Activated naive CD4-positive, alpha-beta T cell treated with anti-CD3 and anti-CD28 coated beads for 36 hours (primary cell): ENCODE measurements around the gene GPR157. TPM values are rescaled to one million over a fixed set of nuclear protein-coding genes. Genes with fewer than 3 reads are reported as not detected.
A peak's percentile ranks its signal among the peaks of the same experiment; 100 is the strongest.
"Not testable (repeated sequence)": the region's sequence is repeated elsewhere in the genome, so short reads cannot be mapped to it uniquely, and the experiment has no call there.

ENCODE experiments used
- CTCF ChIA-PET: fragments of 350-600 bp; sonication (Branson Sonifier 250); formaldehyde crosslinking; loops from one replicate; lab custom pipeline; 2021; ENCODE audit warnings: antibody characterized with exemption; lab: Charles Lee
- DNase-seq: peaks from one replicate; pipeline ENCODE4 v3.0.0-alpha.2; 2020
- H3K27ac Mint-ChIP-seq: one replicate; pipeline ENCODE4 v1.8.0; 2021; ENCODE audit warnings: mild to moderate bottlenecking, mixed read lengths
- H3K27me3 Mint-ChIP-seq: one replicate; pipeline ENCODE4 v1.8.0; 2021; ENCODE audit warnings: low read depth, mixed read lengths
- H3K36me3 Mint-ChIP-seq: one replicate; pipeline ENCODE4 v1.8.0; 2021; ENCODE audit warnings: low read depth, mixed read lengths
- H3K4me1 Mint-ChIP-seq: one replicate; pipeline ENCODE4 v1.8.0; 2021; ENCODE audit warnings: low read depth, mixed read lengths
- H3K4me3 Mint-ChIP-seq: one replicate; pipeline ENCODE4 v1.8.0; 2021; ENCODE audit warnings: mild to moderate bottlenecking, moderate library complexity, mixed read lengths
- H3K9me3 Mint-ChIP-seq: one replicate; pipeline ENCODE4 v1.8.0; 2021; ENCODE audit warnings: mixed read lengths
- intact Hi-C: fragments of 100-400 bp; cut with micrococcal nuclease; formaldehyde crosslinking; loops from one replicate; pipeline ENCODE4 v1.15.1; 2023
- total RNA-seq, 2 experiments: library from RNA; stranded (reverse); gene quantifications; one replicate each; pipeline ENCODE4 v1.2.3, GENCODE V29; 2021

GPR157 gene
- total RNA-seq, 2 experiments from 2014 or later = 0.94 to 2.3 TPM

- intact Hi-C loops, H3K9me3 Mint-ChIP-seq, H3K36me3 Mint-ChIP-seq, H3K4me3 Mint-ChIP-seq, H3K27me3 Mint-ChIP-seq, DNase-seq, CTCF ChIA-PET, H3K27ac Mint-ChIP-seq, H3K4me1 Mint-ChIP-seq: not testable (repeated sequence)
Observed at GRCh38 chr1:9144494-9144893, 15.6 kb upstream of the GPR157 start.

GRCh38 chr1:9143250-9143649, 14.3 kb upstream of the GPR157 start:
- Mint-ChIP-seq H3K36me3 (no peaks in the 10 kb centered on the region), H3K4me1 (no peaks in the 10 kb centered on the region), H3K27ac (no peak overlapping the region), H3K27me3 (no peaks in the 10 kb centered on the region), H3K9me3 (no peaks in the 10 kb centered on the region), H3K4me3 (no peak overlapping the region)
- DNase-seq = no peak
- intact Hi-C loops = no loop called here
- CTCF ChIA-PET = interaction anchor here (2.4 to 2.8 kb wide), 2 partner anchors 22 to 32 kb away, joined by 9 to 12 read pairs; no protein-coding TSS in a partner anchor

- DNase-seq = no peak
- no peak overlapping the region for H3K4me3 Mint-ChIP-seq
- intact Hi-C loops = no loop called here
- H3K27ac Mint-ChIP-seq = no peak overlapping the region
- H3K27me3 Mint-ChIP-seq = no peaks in the 10 kb centered on the region
- H3K4me1 Mint-ChIP-seq = no peaks in the 10 kb centered on the region
- no peaks in the 10 kb centered on the region for H3K36me3 Mint-ChIP-seq
- H3K9me3 Mint-ChIP-seq = no peaks in the 10 kb centered on the region
- CTCF ChIA-PET = interaction anchor here (0.6 kb wide), 1 partner anchor 24 kb away, joined by 3 read pairs; no protein-coding TSS in a partner anchor
Observed at GRCh38 chr1:9139930-9140329, 11.0 kb upstream of the GPR157 start.

GRCh38 chr1:9136932-9137331, 8.0 kb upstream of the GPR157 start:
- intact Hi-C loops = no loop called here
- CTCF ChIA-PET = no interaction called here
- H3K27me3 Mint-ChIP-seq = no peaks in the 10 kb centered on the region
- DNase-seq = no peak
- no peak overlapping the region for H3K27ac Mint-ChIP-seq
- peaks cover 2% of the 10 kb centered on the region for H3K4me1 Mint-ChIP-seq
- no peak overlapping the region for H3K4me3 Mint-ChIP-seq
- H3K36me3 Mint-ChIP-seq = no peaks in the 10 kb centered on the region
- H3K9me3 Mint-ChIP-seq = no peaks in the 10 kb centered on the region

- CTCF ChIA-PET = interaction anchor here (1.2 kb wide), 1 partner anchor 25 kb away, joined by 5 read pairs; no protein-coding TSS in a partner anchor
- no peak for DNase-seq
- Mint-ChIP-seq H3K27ac (no peak overlapping the region), H3K36me3 (no peaks in the 10 kb centered on the region), H3K4me3 (no peak overlapping the region), H3K27me3 (no peaks in the 10 kb centered on the region), H3K4me1 (peaks cover 11% of the 10 kb centered on the region), H3K9me3 (no peaks in the 10 kb centered on the region)
- intact Hi-C loops = no loop called here
Observed at GRCh38 chr1:9135073-9135836, 6.4 kb upstream of the GPR157 start.

- no peaks in the 10 kb centered on the region for H3K9me3 Mint-ChIP-seq
- no peak overlapping the region for H3K4me3 Mint-ChIP-seq
- intact Hi-C loops = no loop called here
- H3K4me1 Mint-ChIP-seq = peaks cover 18% of the 10 kb centered on the region
- no peak for DNase-seq
- no peak overlapping the region for H3K27ac Mint-ChIP-seq
- CTCF ChIA-PET = interaction anchor here (0.5 to 0.6 kb wide), 2 partner anchors 722 to 1806 kb away, joined by 3 read pairs; no protein-coding TSS in a partner anchor
- no peaks in the 10 kb centered on the region for H3K27me3 Mint-ChIP-seq
- no peaks in the 10 kb centered on the region for H3K36me3 Mint-ChIP-seq
Observed at GRCh38 chr1:9133870-9134585, 5.1 kb upstream of the GPR157 start.

- CTCF ChIA-PET = interaction anchor here (0.6 to 1.8 kb wide), 4 partner anchors 13 to 126 kb away, joined by 3 to 9 read pairs (median 4); no protein-coding TSS in a partner anchor
- Mint-ChIP-seq H3K36me3 (no peaks in the 10 kb centered on the region), H3K9me3 (no peaks in the 10 kb centered on the region), H3K4me3 (peak overlapping the region; percentile 67), H3K27me3 (no peaks in the 10 kb centered on the region), H3K4me1 (peaks cover 34% of the 10 kb centered on the region), H3K27ac (no peak overlapping the region)
- intact Hi-C loops = loop anchor here (1.0 to 10.0 kb wide), 3 partner anchors 53 to 315 kb away; partner anchors contain the start of genes ENO1 and RERE
- peak; percentile 80 for DNase-seq
Observed at GRCh38 chr1:9129266-9130041, 552 bp upstream of the GPR157 start.

- peaks cover 34% of the 10 kb centered on the region for H3K4me1 Mint-ChIP-seq
- no peaks in the 10 kb centered on the region for H3K27me3 Mint-ChIP-seq
- H3K36me3 Mint-ChIP-seq = no peaks in the 10 kb centered on the region
- no peak overlapping the region for H3K27ac Mint-ChIP-seq
- CTCF ChIA-PET = no interaction called here
- no peak for DNase-seq
- intact Hi-C loops = loop anchor here (5.0 to 10.0 kb wide), 2 partner anchors 54 to 313 kb away; partner anchors contain the start of gene RERE
- peak overlapping the region; percentile 91 for H3K4me3 Mint-ChIP-seq
- no peaks in the 10 kb centered on the region for H3K9me3 Mint-ChIP-seq
Observed at GRCh38 chr1:9128166-9128519, 759 bp downstream of the GPR157 start.

GRCh38 chr1:9127395-9128165, 1.3 kb downstream of the GPR157 start:
- CTCF ChIA-PET = interaction anchor here (1.2 kb wide), 1 partner anchor 14 kb away, joined by 5 read pairs; no protein-coding TSS in a partner anchor
- H3K27me3 Mint-ChIP-seq = no peaks in the 10 kb centered on the region
- H3K36me3 Mint-ChIP-seq = no peaks in the 10 kb centered on the region
- peaks cover 38% of the 10 kb centered on the region for H3K4me1 Mint-ChIP-seq
- H3K27ac Mint-ChIP-seq = no peak overlapping the region
- DNase-seq = no peak
- no peaks in the 10 kb centered on the region for H3K9me3 Mint-ChIP-seq
- H3K4me3 Mint-ChIP-seq = peak overlapping the region; percentile 91
- intact Hi-C loops = loop anchor here (5.0 to 10.0 kb wide), 2 partner anchors 55 to 313 kb away; partner anchors contain the start of gene RERE

- Mint-ChIP-seq H3K27ac (no peak overlapping the region), H3K27me3 (peaks cover 4% of the 10 kb centered on the region), H3K9me3 (no peaks in the 10 kb centered on the region), H3K4me1 (peaks cover 43% of the 10 kb centered on the region), H3K4me3 (no peak overlapping the region), H3K36me3 (no peaks in the 10 kb centered on the region)
- CTCF ChIA-PET = interaction anchor here (0.6 to 1.3 kb wide), 3 partner anchors 16 to 122 kb away, joined by 3 to 5 read pairs (median 4); no protein-coding TSS in a partner anchor
- intact Hi-C loops = loop anchor here (5.0 to 10.0 kb wide), 2 partner anchors 56 to 312 kb away; partner anchors contain the start of gene RERE
- no peak for DNase-seq
Observed at GRCh38 chr1:9126511-9126910, 2.4 kb downstream of the GPR157 start.

- CTCF ChIA-PET = interaction anchor here (0.9 to 1.3 kb wide), 2 partner anchors 121 to 127 kb away, joined by 3 read pairs; no protein-coding TSS in a partner anchor
- H3K9me3 Mint-ChIP-seq, H3K4me3 Mint-ChIP-seq, H3K27me3 Mint-ChIP-seq, H3K27ac Mint-ChIP-seq, H3K36me3 Mint-ChIP-seq, DNase-seq: not testable (repeated sequence)
- H3K4me1 Mint-ChIP-seq = peaks cover 38% of the 10 kb centered on the region
- intact Hi-C loops = loop anchor here (5.0 to 10.0 kb wide), 2 partner anchors 56 to 311 kb away; partner anchors contain the start of gene RERE
Observed at GRCh38 chr1:9125847-9126246, 3.1 kb downstream of the GPR157 start.
